ENCODE measurements around the gene TMEM54. TPM values are rescaled to one million over a fixed set of nuclear protein-coding genes. Genes with fewer than 3 reads are reported as not detected.

The TMEM54 gene
- total RNA-seq, 4 donors from 2014 or later: 14.7 to 36.7 (median 26.3) TPM

DNA sequence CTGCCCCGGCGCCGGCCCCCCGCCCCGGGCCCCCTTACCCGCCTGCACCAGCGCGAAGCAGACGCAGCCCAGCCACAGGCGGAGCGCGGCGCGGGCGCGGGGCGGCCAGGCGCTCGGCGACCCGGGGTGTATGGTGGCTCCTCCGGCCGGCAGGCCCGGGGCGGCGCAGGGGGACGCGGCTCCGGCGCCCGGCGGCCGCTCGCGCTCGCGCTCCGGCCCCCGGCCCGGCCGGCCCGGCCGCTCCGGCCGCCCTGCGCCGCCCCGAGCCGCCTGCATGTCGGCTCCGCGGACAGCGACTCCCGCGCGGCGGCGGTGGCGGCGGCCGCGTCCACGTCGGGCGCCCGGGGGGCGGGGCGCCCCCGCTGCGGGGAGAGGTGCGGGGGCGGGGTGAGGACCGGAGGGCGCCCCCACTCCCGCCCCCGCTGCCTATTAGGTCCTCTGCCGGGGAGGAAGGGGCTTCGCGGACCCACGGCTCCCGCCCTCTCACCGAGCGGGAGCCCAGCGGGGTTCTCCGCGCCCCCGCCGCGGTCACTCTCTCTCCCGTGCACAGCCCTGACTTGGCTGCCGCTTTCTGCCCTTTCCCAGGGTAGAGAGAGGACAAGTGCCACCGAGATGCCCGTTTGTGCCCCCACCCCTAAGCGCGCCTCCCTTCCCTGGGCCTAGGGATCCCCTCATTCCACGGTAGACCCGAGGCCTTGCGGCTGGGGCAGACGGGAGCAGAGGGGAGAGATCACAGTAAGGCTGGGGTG, 30.4 kb downstream of the TMEM54 start, which contains the start of gene FNDC5:
Gene FNDC5, minus strand, starts transcription at position 298 of the 749 bp plus-strand sequence.
- TF ChIP-seq, protein P1, sequence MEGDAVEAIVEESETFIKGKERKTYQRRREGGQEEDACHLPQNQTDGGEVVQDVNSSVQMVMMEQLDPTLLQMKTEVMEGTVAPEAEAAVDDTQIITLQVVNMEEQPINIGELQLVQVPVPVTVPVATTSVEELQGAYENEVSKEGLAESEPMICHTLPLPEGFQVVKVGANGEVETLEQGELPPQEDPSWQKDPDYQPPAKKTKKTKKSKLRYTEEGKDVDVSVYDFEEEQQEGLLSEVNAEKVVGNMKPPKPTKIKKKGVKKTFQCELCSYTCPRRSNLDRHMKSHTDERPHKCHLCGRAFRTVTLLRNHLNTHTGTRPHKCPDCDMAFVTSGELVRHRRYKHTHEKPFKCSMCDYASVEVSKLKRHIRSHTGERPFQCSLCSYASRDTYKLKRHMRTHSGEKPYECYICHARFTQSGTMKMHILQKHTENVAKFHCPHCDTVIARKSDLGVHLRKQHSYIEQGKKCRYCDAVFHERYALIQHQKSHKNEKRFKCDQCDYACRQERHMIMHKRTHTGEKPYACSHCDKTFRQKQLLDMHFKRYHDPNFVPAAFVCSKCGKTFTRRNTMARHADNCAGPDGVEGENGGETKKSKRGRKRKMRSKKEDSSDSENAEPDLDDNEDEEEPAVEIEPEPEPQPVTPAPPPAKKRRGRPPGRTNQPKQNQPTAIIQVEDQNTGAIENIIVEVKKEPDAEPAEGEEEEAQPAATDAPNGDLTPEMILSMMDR (IDR thresholded peaks at IDR 0.05; ENCODE audit: low read depth): no peak

DNA sequence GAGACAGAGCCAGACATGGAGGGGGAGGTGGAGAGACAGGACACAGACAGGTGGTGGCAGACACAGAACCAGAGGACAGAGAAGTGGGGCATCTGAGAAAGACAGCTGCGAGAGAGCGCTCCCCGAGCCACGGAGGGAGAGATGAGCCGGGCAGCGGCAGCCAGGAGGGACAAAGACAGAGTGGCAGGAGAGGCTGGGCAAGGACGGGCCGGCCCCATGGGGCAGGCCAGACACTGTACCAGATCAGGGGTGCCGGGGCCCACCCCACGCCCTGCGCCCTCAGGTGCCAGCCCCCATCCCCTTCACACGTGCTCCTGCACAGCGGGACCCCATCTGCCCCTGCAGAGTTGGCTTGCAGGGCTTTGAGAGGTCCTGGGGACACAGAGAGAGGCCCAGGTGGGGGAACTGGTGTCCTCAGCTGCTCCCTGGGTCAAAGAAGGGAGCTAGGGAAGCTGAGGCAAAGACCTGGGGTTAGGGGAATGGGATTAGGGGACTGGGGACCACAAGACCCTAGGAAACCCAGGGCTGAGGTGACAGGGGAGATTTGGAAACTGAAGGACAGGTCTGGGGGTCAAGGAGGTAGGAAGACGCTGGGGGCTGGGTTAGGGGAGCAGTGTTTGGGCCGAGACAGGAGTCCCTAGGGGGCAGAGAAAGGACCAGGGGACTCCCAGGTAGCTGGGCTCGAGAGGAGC, 31.1 kb downstream of the TMEM54 start:
- TF ChIP-seq, protein P1 (IDR thresholded peaks at IDR 0.05; ENCODE audit: low read depth): no peak

DNA sequence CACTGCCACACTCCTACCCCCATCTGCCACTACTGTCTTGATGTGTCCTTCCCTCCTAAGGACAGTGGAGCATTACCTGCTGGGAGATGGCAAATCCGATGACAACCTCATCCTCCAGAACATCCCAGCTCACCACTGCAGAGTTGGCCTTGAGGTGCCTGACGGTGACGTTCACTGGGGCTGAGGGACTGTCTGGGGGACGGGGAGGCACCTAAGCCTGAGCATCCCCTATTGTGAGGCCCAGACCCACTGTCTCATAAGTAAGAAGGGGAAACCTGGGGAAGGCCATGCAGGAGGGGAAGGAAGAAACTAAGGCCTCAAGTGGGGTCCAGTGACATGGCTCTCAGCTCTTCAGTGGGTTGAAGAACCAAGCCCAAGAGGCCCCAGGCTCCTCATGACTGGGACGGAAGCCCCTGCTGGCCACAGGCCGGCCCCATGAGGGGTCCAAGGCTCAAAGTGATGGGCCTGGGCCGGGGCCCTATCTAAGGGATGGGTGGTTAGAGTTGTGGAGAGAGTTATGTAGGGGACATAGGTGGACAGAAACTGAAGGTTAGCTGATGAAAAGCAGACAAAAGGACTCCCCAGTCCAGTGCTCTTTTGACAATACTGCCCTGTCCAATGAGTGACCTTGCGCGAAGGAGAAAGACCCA, 32.3 kb downstream of the TMEM54 start:
- TF ChIP-seq, protein P1 (IDR thresholded peaks at IDR 0.05; ENCODE audit: low read depth): no peak

DNA sequence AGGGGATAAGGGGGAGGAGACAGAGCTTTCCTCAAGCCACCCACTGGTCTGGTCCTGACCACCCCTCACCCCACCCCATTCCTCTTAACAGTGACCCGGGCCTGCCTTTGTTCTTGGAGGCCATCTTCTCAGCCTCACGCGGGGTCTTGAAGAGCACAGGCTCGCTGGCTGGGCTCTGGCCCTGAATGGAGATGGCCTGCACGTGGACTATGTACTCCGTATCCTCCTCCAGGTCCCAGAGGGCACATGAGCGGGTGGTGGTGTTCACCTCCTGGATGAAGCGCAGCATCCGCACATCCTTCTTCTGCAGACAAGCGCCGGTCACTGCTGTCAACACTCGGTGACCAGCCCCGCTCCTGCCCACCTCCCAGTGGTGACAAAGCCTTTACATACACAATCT, 33.1 kb downstream of the TMEM54 start:
- TF ChIP-seq, protein P1 (IDR thresholded peaks at IDR 0.05; ENCODE audit: low read depth): no peak

DNA sequence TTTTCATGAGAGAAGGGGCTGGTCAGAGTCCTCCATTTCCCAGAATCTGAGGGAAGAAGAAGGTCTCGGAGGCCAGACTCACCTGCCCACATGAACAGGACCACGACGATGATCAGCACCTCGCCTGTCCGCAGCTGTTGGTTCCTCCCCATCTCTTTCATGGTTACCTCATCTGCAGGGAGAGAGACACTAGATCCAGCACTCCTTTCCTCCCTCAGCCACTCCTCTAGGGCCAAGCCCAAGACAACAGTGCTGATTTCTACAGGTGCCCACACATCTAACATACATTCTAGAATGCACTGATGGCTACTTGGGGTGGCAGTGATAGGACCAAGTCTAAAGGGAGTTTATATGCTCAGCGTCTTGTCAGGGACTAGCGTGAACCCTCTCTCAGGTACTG, 33.5 kb downstream of the TMEM54 start:
- TF ChIP-seq, protein P1 (IDR thresholded peaks at IDR 0.05; ENCODE audit: low read depth): no peak

DNA sequence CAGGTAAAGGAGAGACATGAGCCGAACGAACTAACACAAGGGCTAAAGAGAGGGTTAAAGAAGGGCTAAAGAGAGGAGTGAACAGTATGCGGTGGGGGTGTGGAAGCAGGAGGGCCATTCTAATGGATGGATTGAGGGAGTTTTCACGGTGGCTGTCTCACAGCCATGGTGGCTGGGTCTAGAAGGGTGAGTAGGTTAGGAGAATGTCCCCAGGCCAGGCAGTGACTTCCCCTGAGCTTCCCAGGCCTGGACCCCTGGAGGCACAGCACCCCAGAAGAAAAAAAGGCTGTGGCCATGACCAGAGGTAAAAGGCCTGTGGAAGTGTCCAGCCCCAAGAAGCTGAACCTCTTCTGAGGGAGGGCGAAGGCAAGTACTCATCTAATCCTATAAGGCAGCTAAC, 34.0 kb downstream of the TMEM54 start:
- TF ChIP-seq, protein P1 (IDR thresholded peaks at IDR 0.05; ENCODE audit: low read depth): no peak

Measured in subcutaneous adipose tissue (tissue), 4 donors.